ENCODE results near the gene FYTTD1.

The FYTTD1 gene

DNA sequence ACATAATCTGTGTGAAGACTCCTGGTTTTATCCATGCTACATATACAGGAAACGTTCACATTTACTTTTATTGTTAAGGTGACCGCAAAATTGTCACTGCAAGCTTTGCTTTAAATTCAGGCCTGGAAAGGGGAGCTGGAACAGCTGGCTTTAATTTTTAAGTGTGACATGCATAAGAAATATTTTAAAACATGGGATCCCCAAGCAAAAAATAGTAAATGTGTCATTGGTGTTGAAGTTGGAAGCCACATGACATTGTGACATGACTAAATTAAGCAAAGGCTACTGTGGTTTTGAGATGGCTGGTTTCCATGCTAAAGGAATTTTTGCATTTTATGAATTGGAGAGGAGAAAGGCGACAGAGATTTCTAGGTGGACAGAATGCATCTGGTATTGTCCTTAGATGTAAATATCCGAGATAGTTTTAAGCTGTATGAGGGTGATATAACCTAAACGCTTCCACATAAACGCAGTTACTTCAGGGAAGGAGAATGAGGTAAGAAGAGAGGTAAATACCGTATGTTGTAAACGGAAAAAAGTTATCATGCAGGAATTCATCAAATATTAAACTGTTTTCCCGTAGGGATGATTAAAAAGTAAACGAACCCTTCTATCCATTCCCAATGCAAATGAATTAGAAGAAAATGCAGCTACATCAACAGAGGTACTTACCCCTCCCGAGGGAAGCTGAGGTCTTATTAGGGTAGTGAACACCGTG is 927 bp upstream of the FYTTD1 start:
- CTCF ChIA-PET = interaction anchor here (0.6 to 1.4 kb wide), 12 partner anchors 9 to 65 kb away, joined by 3 to 7 read pairs (median 3); partner anchors contain the start of gene LRCH3
- peak overlapping the region in 1 of 2 experiments; percentile 18 for H3K27ac ChIP-seq (ENCODE audit: insufficient read depth in 1 of 2, low read depth in 1 of 2, low read length in 2 of 2, poor library complexity in 1 of 2, severe bottlenecking in 2 of 2)
- WGBS (ENCODE audit: insufficient coverage) = 53% methylated on average over 6 of the region's 12 CpGs
- peaks cover 10 to 28% (median 22%) of the 10 kb centered on the region in 4 experiments for H3K4me1 ChIP-seq (ENCODE audit: control extremely low read depth in 1 of 4, control insufficient read depth in 4 of 4, insufficient read depth in 4 of 4, low read length in 3 of 4)
- peak overlapping the region; percentile 68 to 99 (median 92) for H3K4me3 ChIP-seq (ENCODE audit: control insufficient read depth in 1 of 7, extremely low read depth in 1 of 7, insufficient read depth in 4 of 7, low read depth in 2 of 7, low read length in 6 of 7)
- peak in 1 of 3 donors; percentile 21 for DNase-seq
- POLR2A ChIA-PET = no interaction called here
- no peaks in the 10 kb centered on the region for H3K27me3 ChIP-seq (replicated peaks in 2 of 5; ENCODE audit: control insufficient read depth in 4 of 5, insufficient read depth in 5 of 5, low read length in 4 of 5)
- no peaks in the 10 kb centered on the region for H3K36me3 ChIP-seq (ENCODE audit: control insufficient read depth in 4 of 4, insufficient read depth in 4 of 4, low read length in 3 of 4)
- H3K9me3 ChIP-seq (ENCODE audit: control extremely low read depth in 1 of 5, control insufficient read depth in 4 of 5, insufficient read depth in 2 of 5, low read depth in 1 of 5, low read length in 4 of 5) = no peaks in the 10 kb centered on the region

DNA sequence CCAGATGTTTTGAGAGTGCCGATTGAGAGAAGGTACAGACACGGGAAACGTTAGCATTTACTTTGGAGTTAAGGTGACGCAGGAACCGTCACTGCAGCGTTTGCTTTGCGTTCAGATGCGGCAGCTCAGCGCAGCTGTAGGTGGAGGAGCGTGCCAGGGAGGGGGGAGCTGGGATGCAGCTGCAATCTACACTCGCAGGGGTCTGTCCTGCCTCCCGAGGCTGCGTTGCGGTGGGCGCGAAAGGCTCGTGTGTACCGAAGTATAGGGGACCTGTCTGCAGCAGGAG is 425 bp upstream of the FYTTD1 start:
- whole genome bisulfite sequencing (ENCODE audit: insufficient coverage) = under 1% methylated on average over 18 of the region's 18 CpGs
- Histone ChIP-seq H3K27ac (ENCODE audit: insufficient read depth in 1 of 2, low read depth in 1 of 2, low read length in 2 of 2, poor library complexity in 1 of 2, severe bottlenecking in 2 of 2) (peak overlapping the region in 1 of 2 experiments; percentile 18), H3K4me1 (ENCODE audit: control extremely low read depth in 1 of 4, control insufficient read depth in 4 of 4, insufficient read depth in 4 of 4, low read length in 3 of 4) (peaks cover 10 to 28% (median 22%) of the 10 kb centered on the region in 4 experiments), H3K36me3 (ENCODE audit: control insufficient read depth in 4 of 4, insufficient read depth in 4 of 4, low read length in 3 of 4) (no peaks in the 10 kb centered on the region), H3K9me3 (ENCODE audit: control extremely low read depth in 1 of 5, control insufficient read depth in 4 of 5, insufficient read depth in 2 of 5, low read depth in 1 of 5, low read length in 4 of 5) (no peaks in the 10 kb centered on the region), H3K27me3 (replicated peaks in 2 of 5; ENCODE audit: control insufficient read depth in 4 of 5, insufficient read depth in 5 of 5, low read length in 4 of 5) (no peaks in the 10 kb centered on the region), H3K4me3 (ENCODE audit: control insufficient read depth in 1 of 7, extremely low read depth in 1 of 7, insufficient read depth in 4 of 7, low read depth in 2 of 7, low read length in 6 of 7) (peak overlapping the region; percentile 68 to 99 (median 92))
- CTCF ChIA-PET = interaction anchor here (0.9 to 1.4 kb wide), 11 partner anchors 10 to 66 kb away, joined by 3 to 7 read pairs (median 3); partner anchors contain the start of gene LRCH3
- POLR2A ChIA-PET = no interaction called here
- peak; percentile 51 to 91 (median 87) for DNase-seq

DNA sequence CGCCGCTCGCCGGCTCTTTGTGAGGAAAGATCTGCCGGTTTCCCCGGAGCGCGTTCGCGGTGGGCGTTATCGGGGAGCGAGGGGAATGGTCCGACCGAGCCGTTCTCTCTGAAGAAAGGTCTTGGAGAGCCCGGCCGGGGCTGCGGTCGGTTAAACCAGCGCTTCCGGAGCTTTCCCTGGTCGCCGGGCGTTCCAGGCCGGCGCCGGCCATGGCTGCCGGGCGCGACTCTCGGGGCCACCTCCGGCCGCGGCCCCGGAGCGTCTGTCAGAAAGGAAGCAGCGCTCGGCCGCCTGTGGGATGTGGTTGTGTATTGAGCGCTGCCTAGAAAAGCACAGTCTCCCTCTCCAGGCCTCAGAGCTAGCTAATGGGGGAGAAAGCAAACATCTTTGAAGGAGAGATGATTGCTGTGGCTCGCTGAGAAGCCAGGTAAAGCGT is 731 bp downstream of the FYTTD1 start:
- WGBS (ENCODE audit: insufficient coverage) = 0% methylated on average over 41 of the region's 43 CpGs

DNA sequence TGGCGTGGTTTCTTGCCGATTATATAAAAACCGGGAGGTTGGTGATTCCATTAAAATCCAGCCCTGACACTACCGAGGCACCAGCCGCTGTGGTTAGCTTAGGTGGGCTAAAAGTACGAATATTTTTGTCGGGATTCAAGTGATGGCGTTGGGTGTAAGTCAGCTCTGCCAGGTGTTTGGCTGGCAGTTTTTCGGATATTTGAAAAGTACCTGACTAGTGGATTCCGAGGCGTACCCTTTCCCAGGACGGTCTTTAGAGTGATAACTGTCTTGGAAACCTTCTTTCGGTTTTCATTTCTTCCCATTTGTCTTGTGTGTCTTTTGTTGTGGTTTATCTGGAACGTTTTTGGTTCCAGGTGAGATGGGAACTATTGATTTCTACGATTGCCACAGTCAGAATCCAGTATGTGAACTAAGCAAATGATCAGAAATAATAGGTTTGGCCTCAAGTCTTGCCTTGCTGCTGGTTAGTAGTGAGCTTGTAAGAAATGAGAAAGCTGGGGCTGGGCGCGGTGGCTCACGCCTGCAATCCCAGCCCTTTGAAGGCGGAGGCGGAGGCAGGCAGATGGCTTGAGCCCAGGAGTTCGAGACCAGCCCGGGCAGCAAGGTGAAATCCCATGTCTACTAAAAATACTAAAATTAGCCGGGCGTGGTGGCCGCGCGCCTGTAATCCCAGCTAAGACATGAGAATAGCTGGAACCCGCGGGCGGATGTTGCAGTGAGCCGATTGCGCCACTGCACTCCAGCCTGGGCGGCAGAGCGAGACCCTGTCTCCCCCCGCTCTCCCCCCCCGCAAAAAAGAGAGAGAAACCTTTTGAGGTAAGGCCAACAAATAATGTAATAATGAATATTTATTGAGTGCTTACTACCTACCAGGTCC is 1.4 kb downstream of the FYTTD1 start:
- Histone ChIP-seq H3K4me1 (ENCODE audit: control extremely low read depth in 1 of 4, control insufficient read depth in 4 of 4, insufficient read depth in 4 of 4, low read length in 3 of 4) (peaks cover 10 to 28% (median 22%) of the 10 kb centered on the region in 4 experiments), H3K36me3 (ENCODE audit: control insufficient read depth in 4 of 4, insufficient read depth in 4 of 4, low read length in 3 of 4) (no peaks in the 10 kb centered on the region), H3K9me3 (ENCODE audit: control extremely low read depth in 1 of 5, control insufficient read depth in 4 of 5, insufficient read depth in 2 of 5, low read depth in 1 of 5, low read length in 4 of 5) (no peaks in the 10 kb centered on the region), H3K4me3 (ENCODE audit: control insufficient read depth in 1 of 7, extremely low read depth in 1 of 7, insufficient read depth in 4 of 7, low read depth in 2 of 7, low read length in 6 of 7) (peak overlapping the region; percentile 68 to 99 (median 92)), H3K27ac (ENCODE audit: insufficient read depth in 1 of 2, low read depth in 1 of 2, low read length in 2 of 2, poor library complexity in 1 of 2, severe bottlenecking in 2 of 2) (peak overlapping the region; percentile 68 to 82), H3K27me3 (replicated peaks in 2 of 5; ENCODE audit: control insufficient read depth in 4 of 5, insufficient read depth in 5 of 5, low read length in 4 of 5) (no peaks in the 10 kb centered on the region)
- DNase-seq = peak; percentile 16 to 59 (median 51)
- WGBS (ENCODE audit: insufficient coverage) = 10% methylated on average over 26 of the region's 36 CpGs
- CTCF ChIA-PET = interaction anchor here (0.8 to 1.6 kb wide), 7 partner anchors 18 to 69 kb away, joined by 3 to 5 read pairs (median 4); partner anchors contain the start of gene LRCH3
- POLR2A ChIA-PET = interaction anchor here (1.6 kb wide), 1 partner anchor 40 kb away, joined by 6 read pairs; the partner anchor contains the start of gene LRCH3

More for the DNA sequence above, 731 bp downstream of the FYTTD1 start:
- peak; percentile 72 to 84 (median 78) for DNase-seq
- CTCF ChIA-PET = interaction anchor here (1.3 to 1.6 kb wide), 4 partner anchors 27 to 69 kb away, joined by 4 read pairs; no protein-coding TSS in a partner anchor
- POLR2A ChIA-PET = interaction anchor here (1.6 kb wide), 1 partner anchor 41 kb away, joined by 6 read pairs; the partner anchor contains the start of gene LRCH3
- peaks cover 10 to 28% (median 22%) of the 10 kb centered on the region in 4 experiments for H3K4me1 ChIP-seq (ENCODE audit: control extremely low read depth in 1 of 4, control insufficient read depth in 4 of 4, insufficient read depth in 4 of 4, low read length in 3 of 4)
- H3K4me3 ChIP-seq (ENCODE audit: control insufficient read depth in 1 of 7, extremely low read depth in 1 of 7, insufficient read depth in 4 of 7, low read depth in 2 of 7, low read length in 6 of 7) = peak overlapping the region; percentile 68 to 99 (median 92)
- H3K27me3 ChIP-seq (replicated peaks in 2 of 5; ENCODE audit: control insufficient read depth in 4 of 5, insufficient read depth in 5 of 5, low read length in 4 of 5) = no peaks in the 10 kb centered on the region
- H3K27ac ChIP-seq (ENCODE audit: insufficient read depth in 1 of 2, low read depth in 1 of 2, low read length in 2 of 2, poor library complexity in 1 of 2, severe bottlenecking in 2 of 2) = peak overlapping the region; percentile 68 to 82
- H3K9me3 ChIP-seq (ENCODE audit: control extremely low read depth in 1 of 5, control insufficient read depth in 4 of 5, insufficient read depth in 2 of 5, low read depth in 1 of 5, low read length in 4 of 5) = no peaks in the 10 kb centered on the region
- no peaks in the 10 kb centered on the region for H3K36me3 ChIP-seq (ENCODE audit: control insufficient read depth in 4 of 4, insufficient read depth in 4 of 4, low read length in 3 of 4)

DNA sequence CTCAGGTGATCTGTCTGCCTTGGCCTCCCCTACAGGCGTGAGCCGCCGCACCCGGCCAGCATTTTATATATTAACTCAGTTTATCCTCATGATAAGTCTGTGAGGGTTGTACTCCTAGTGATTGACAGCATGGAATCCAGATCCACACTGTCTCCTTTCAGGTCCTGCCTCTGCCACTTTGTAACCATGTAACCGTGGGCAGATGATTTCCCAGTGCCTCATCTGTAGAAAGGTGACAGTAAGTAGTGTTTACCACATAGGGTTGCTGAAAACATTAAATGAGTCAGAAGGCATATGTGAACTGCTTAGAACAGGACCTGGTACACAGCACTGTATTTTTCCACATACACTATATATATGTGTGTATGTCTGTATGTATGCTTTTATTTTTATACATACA is 2.4 kb downstream of the FYTTD1 start:
- 94% methylated on average over 3 of the region's 5 CpGs for WGBS (ENCODE audit: insufficient coverage)
- ChIA-PET POLR2A (no interaction called here), CTCF (interaction anchor here (1.3 to 1.6 kb wide), 2 partner anchors 31 to 39 kb away, joined by 3 to 5 read pairs; partner anchors contain the start of gene LRCH3)
- DNase-seq = no peak
- H3K4me1 ChIP-seq (ENCODE audit: control extremely low read depth in 1 of 4, control insufficient read depth in 4 of 4, insufficient read depth in 4 of 4, low read length in 3 of 4) = peaks cover 10 to 28% (median 22%) of the 10 kb centered on the region in 4 experiments
- peaks cover 4 to 9% (median 6%) of the 10 kb centered on the region in 4 experiments for H3K36me3 ChIP-seq (ENCODE audit: control insufficient read depth in 4 of 4, insufficient read depth in 4 of 4, low read length in 3 of 4)
- H3K4me3 ChIP-seq (ENCODE audit: control insufficient read depth in 1 of 7, extremely low read depth in 1 of 7, insufficient read depth in 4 of 7, low read depth in 2 of 7, low read length in 6 of 7) = peak overlapping the region in 2 of 7 experiments; percentile 17 to 83
- H3K27ac ChIP-seq (ENCODE audit: insufficient read depth in 1 of 2, low read depth in 1 of 2, low read length in 2 of 2, poor library complexity in 1 of 2, severe bottlenecking in 2 of 2) = no peak overlapping the region
- no peaks in the 10 kb centered on the region for H3K27me3 ChIP-seq (replicated peaks in 2 of 5; ENCODE audit: control insufficient read depth in 4 of 5, insufficient read depth in 5 of 5, low read length in 4 of 5)
- no peaks in the 10 kb centered on the region for H3K9me3 ChIP-seq (ENCODE audit: control extremely low read depth in 1 of 5, control insufficient read depth in 4 of 5, insufficient read depth in 2 of 5, low read depth in 1 of 5, low read length in 4 of 5)

DNA sequence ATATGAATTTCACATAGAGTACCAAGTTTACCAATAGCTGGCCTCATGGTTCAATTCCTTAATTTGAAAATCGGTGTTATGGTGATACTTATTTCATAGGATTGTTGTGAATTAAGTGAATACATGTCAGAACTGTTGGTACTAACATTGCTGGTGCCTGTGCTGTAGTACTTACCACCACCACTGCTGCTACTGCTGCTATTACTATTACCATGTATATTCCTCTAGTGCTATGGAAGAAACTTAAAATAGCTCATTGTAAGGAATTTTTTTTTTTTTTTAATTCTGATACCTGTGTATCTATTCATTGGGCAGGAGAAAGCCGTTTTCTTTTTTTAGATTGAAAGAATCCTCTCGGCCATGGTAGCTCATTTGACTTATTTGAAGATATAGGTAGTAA is 3.6 kb downstream of the FYTTD1 start:
- Histone ChIP-seq H3K27ac (ENCODE audit: insufficient read depth in 1 of 2, low read depth in 1 of 2, low read length in 2 of 2, poor library complexity in 1 of 2, severe bottlenecking in 2 of 2) (no peak overlapping the region), H3K9me3 (ENCODE audit: control extremely low read depth in 1 of 5, control insufficient read depth in 4 of 5, insufficient read depth in 2 of 5, low read depth in 1 of 5, low read length in 4 of 5) (no peaks in the 10 kb centered on the region), H3K27me3 (replicated peaks in 2 of 5; ENCODE audit: control insufficient read depth in 4 of 5, insufficient read depth in 5 of 5, low read length in 4 of 5) (no peaks in the 10 kb centered on the region), H3K36me3 (ENCODE audit: control insufficient read depth in 4 of 4, insufficient read depth in 4 of 4, low read length in 3 of 4) (peaks cover 4 to 11% (median 8%) of the 10 kb centered on the region in 4 experiments), H3K4me3 (ENCODE audit: control insufficient read depth in 1 of 7, extremely low read depth in 1 of 7, insufficient read depth in 4 of 7, low read depth in 2 of 7, low read length in 6 of 7) (no peak overlapping the region), H3K4me1 (ENCODE audit: control extremely low read depth in 1 of 4, control insufficient read depth in 4 of 4, insufficient read depth in 4 of 4, low read length in 3 of 4) (peaks cover 10 to 28% (median 22%) of the 10 kb centered on the region in 4 experiments)
- no CpG with 5 or more reads among the region's 3 CpGs for WGBS (ENCODE audit: insufficient coverage)
- CTCF ChIA-PET = interaction anchor here (0.9 kb wide), 1 partner anchor 20 kb away, joined by 3 read pairs; no protein-coding TSS in a partner anchor
- POLR2A ChIA-PET = no interaction called here
- peak in 2 of 3 donors; percentile 49 to 55 for DNase-seq

Data from common myeloid progenitor, CD34-positive (primary cell).